Calu3 (cell line): ENCODE data around the gene BTG4. TPM values are rescaled to one million over a fixed set of nuclear protein-coding genes. Genes with fewer than 3 reads are reported as not detected.

Source experiments
- BruUV-seq: library from RNA; stranded (reverse); fragments of 400-500 nt; replicated peaks from 2 replicates; lab custom pipeline; 2021; lab: Mats Ljungman, UMichigan
- CTCF ChIA-PET: fragments of 300-600 bp; sonication (Branson Sonifier 250); formaldehyde crosslinking; loops from one replicate; lab custom pipeline; 2022; ENCODE audit warnings: antibody characterized with exemption; lab: Charles Lee
- DNase-seq: peaks from one replicate; pipeline ENCODE4 v3.0.0; 2022
- H3K27ac Mint-ChIP-seq: one replicate; pipeline ENCODE4 v1.8.0; 2022; ENCODE audit warnings: mixed read lengths; ENCODE audit not compliant: unreplicated experiment
- H3K27me3 Mint-ChIP-seq: one replicate; pipeline ENCODE4 v1.8.0; 2022; ENCODE audit warnings: mixed read lengths; ENCODE audit not compliant: unreplicated experiment
- H3K36me3 Mint-ChIP-seq: one replicate; pipeline ENCODE4 v1.8.0; 2022; ENCODE audit warnings: mild to moderate bottlenecking, moderate library complexity, mixed read lengths; ENCODE audit not compliant: insufficient read depth, unreplicated experiment
- H3K4me1 Mint-ChIP-seq: one replicate; pipeline ENCODE4 v1.8.0; 2022; ENCODE audit warnings: mild to moderate bottlenecking, low read depth, mixed read lengths; ENCODE audit not compliant: unreplicated experiment
- H3K4me3 Mint-ChIP-seq: one replicate; pipeline ENCODE4 v1.8.0; 2022; ENCODE audit warnings: mild to moderate bottlenecking, low read depth, moderate library complexity, mixed read lengths; ENCODE audit not compliant: unreplicated experiment
- H3K9me3 Mint-ChIP-seq: one replicate; pipeline ENCODE4 v1.8.0; 2022; ENCODE audit warnings: low read depth, mixed read lengths; ENCODE audit not compliant: unreplicated experiment
- CTCF ChIP-seq: fragments of 200-600 bp; IDR thresholded peaks from one replicate; pipeline ENCODE4 v1.8.0; 2022; ENCODE audit warnings: antibody characterized with exemption; ENCODE audit not compliant: unreplicated experiment
- intact Hi-C: fragments of 100-400 bp; cut with micrococcal nuclease; formaldehyde crosslinking; loops from one replicate; pipeline ENCODE4 v1.10.0; 2022; ENCODE audit not compliant: unreplicated experiment
- total RNA-seq: library from RNA; stranded (reverse); gene quantifications from 2 replicates; pipeline ENCODE4 v1.2.3, GENCODE V29; 2022

Gene BTG4
- total RNA-seq, 1 experiment from 2014 or later = not detected

- no peak for DNase-seq
- H3K4me3 Mint-ChIP-seq = no peak overlapping the region
- H3K27me3 Mint-ChIP-seq = no peaks in the 10 kb centered on the region
- no peak for TF ChIP-seq CTCF
- H3K9me3 Mint-ChIP-seq = no peaks in the 10 kb centered on the region
- H3K36me3 Mint-ChIP-seq = no peaks in the 10 kb centered on the region
- no peak overlapping the region for H3K27ac Mint-ChIP-seq
- BruUV-seq = no TSS peak
- intact Hi-C loops = no loop called here
- no peaks in the 10 kb centered on the region for H3K4me1 Mint-ChIP-seq
- CTCF ChIA-PET = no interaction called here
Measured at GRCh38 chr11:111472228-111472627, 40.0 kb downstream of the BTG4 start.

GRCh38 chr11:111469200-111469599 is 43.0 kb downstream of the BTG4 start:
- H3K27ac Mint-ChIP-seq = no peak overlapping the region
- TF ChIP-seq CTCF = no peak
- no peaks in the 10 kb centered on the region for H3K27me3 Mint-ChIP-seq
- H3K9me3 Mint-ChIP-seq = no peaks in the 10 kb centered on the region
- CTCF ChIA-PET = no interaction called here
- BruUV-seq = no TSS peak
- no peaks in the 10 kb centered on the region for H3K4me1 Mint-ChIP-seq
- H3K36me3 Mint-ChIP-seq = no peaks in the 10 kb centered on the region
- no peak for DNase-seq
- no peak overlapping the region for H3K4me3 Mint-ChIP-seq
- intact Hi-C loops = no loop called here

GRCh38 chr11:111466615-111467014 is 45.6 kb downstream of the BTG4 start:
- intact Hi-C loops = no loop called here
- H3K4me3 Mint-ChIP-seq = no peak overlapping the region
- CTCF ChIA-PET = no interaction called here
- H3K36me3 Mint-ChIP-seq = no peaks in the 10 kb centered on the region
- no peaks in the 10 kb centered on the region for H3K27me3 Mint-ChIP-seq
- BruUV-seq = no TSS peak
- TF ChIP-seq CTCF = no peak
- no peaks in the 10 kb centered on the region for H3K4me1 Mint-ChIP-seq
- no peak for DNase-seq
- no peak overlapping the region for H3K27ac Mint-ChIP-seq
- no peaks in the 10 kb centered on the region for H3K9me3 Mint-ChIP-seq

GRCh38 chr11:111465400-111465799 is 46.8 kb downstream of the BTG4 start:
- intact Hi-C loops = no loop called here
- no TSS peak for BruUV-seq
- TF ChIP-seq CTCF = no peak
- no peak for DNase-seq
- H3K36me3 Mint-ChIP-seq = no peaks in the 10 kb centered on the region
- H3K27ac Mint-ChIP-seq = no peak overlapping the region
- no peaks in the 10 kb centered on the region for H3K9me3 Mint-ChIP-seq
- no peaks in the 10 kb centered on the region for H3K4me1 Mint-ChIP-seq
- CTCF ChIA-PET = interaction anchor here (0.6 kb wide), 1 partner anchor 15 kb away, joined by 3 read pairs; no protein-coding TSS in a partner anchor
- peaks cover 10% of the 10 kb centered on the region for H3K27me3 Mint-ChIP-seq
- H3K4me3 Mint-ChIP-seq = no peak overlapping the region

- no peak for DNase-seq
- no TSS peak for BruUV-seq
- no peaks in the 10 kb centered on the region for H3K9me3 Mint-ChIP-seq
- H3K27me3 Mint-ChIP-seq = peaks cover 31% of the 10 kb centered on the region
- TF ChIP-seq CTCF = no peak
- H3K4me3 Mint-ChIP-seq = no peak overlapping the region
- H3K4me1 Mint-ChIP-seq = no peaks in the 10 kb centered on the region
- intact Hi-C loops = no loop called here
- CTCF ChIA-PET = no interaction called here
- no peak overlapping the region for H3K27ac Mint-ChIP-seq
- H3K36me3 Mint-ChIP-seq = no peaks in the 10 kb centered on the region
Measured at GRCh38 chr11:111463276-111463675, 48.9 kb downstream of the BTG4 start.
